GM12878 (cell line): ENCODE measurements around the gene ANKRD40CL. TPM values are rescaled to one million over a fixed set of nuclear protein-coding genes. Genes with fewer than 3 reads are reported as not detected.

Experiments used
- ATAC-seq: fragments of 200-7000 bp; cut with Tn5 transposase; 3 replicates; pipeline ENCODE4 v1.9.1; 2020; ENCODE audit warnings: mild to moderate bottlenecking, moderate library complexity
- BruUV-seq: library from RNA; stranded (reverse); fragments of 400-500 nt; replicated peaks from 2 replicates; lab custom pipeline; 2021; lab: Mats Ljungman, UMichigan
- CTCF ChIA-PET: fragments of 300-600 bp; sonication (Branson Sonifier 250); formaldehyde crosslinking; extraction: SDS; loops from one replicate; lab custom pipeline; 2021; ENCODE audit warnings: inconsistent platforms; lab: Yijun Ruan, JAX
- POLR2A ChIA-PET: fragments of 350-600 bp; formaldehyde crosslinking; extraction: SDS; loops from one replicate; lab custom pipeline; 2021; ENCODE audit warnings: inconsistent platforms; lab: Charles Lee
- RAD21 ChIA-PET: fragments of 300-600 bp; sonication (Branson Sonifier 250); formaldehyde crosslinking; loops from one replicate; lab custom pipeline; 2023; ENCODE audit warnings: antibody characterized with exemption; ENCODE audit not compliant: unreplicated experiment; lab: Charles Lee
- SMC1A ChIA-PET: fragments of 300-600 bp; sonication (Branson Sonifier 250); formaldehyde crosslinking; loops from one replicate; lab custom pipeline; 2023; ENCODE audit not compliant: unreplicated experiment, uncharacterized antibody; lab: Charles Lee
- DNase-seq: peaks from one replicate; pipeline ENCODE4 v3.0.0-alpha.2; 2011; ENCODE audit warnings: low read depth, low spot score
- FAIRE-seq: peaks from 3 replicates; lab custom pipeline; 2011; peaks lifted over from hg19 to GRCh38; lab: Jason Lieb, UNC
- H2AFZ ChIP-seq: 2 replicates; pipeline ENCODE4 v1.6.0; 2011; ENCODE audit warnings: low read depth, low read length, control low read depth; ENCODE audit not compliant: control insufficient read depth
- H3K27ac ChIP-seq: 2 replicates; pipeline ENCODE4 v1.5.1; 2011; ENCODE audit warnings: control low read depth; ENCODE audit not compliant: control insufficient read depth, insufficient read depth
- H3K27me3 ChIP-seq, 2 experiments: replicated peaks in 1 of 2; 2 replicates each; pipeline versions ENCODE4 v1.6.0 to v1.6.1; 2011; ENCODE audit warnings: low read length in 1 of 2; ENCODE audit not compliant: control insufficient read depth in 2 of 2, insufficient read depth in 2 of 2
- H3K36me3 ChIP-seq, 2 experiments: 2 replicates each; pipeline ENCODE4 v1.5.1; 2011; ENCODE audit warnings: low read length in 1 of 2; ENCODE audit not compliant: control insufficient read depth in 2 of 2, insufficient read depth in 2 of 2
- H3K4me1 ChIP-seq: 2 replicates; pipeline ENCODE4 v1.6.1; 2011; ENCODE audit warnings: mild to moderate bottlenecking, low read length, moderate library complexity, mixed read lengths; ENCODE audit not compliant: control insufficient read depth, insufficient read depth
- H3K4me2 ChIP-seq: 2 replicates; pipeline ENCODE4 v1.6.0; 2011; ENCODE audit warnings: control low read depth; ENCODE audit not compliant: control insufficient read depth, insufficient read depth
- H3K4me3 ChIP-seq: fragments of 200-600 bp; sonication (generic); 2 replicates; pipeline ENCODE4 v1.5.1; 2016
- H3K79me2 ChIP-seq: 2 replicates; pipeline ENCODE4 v1.6.0; 2011; ENCODE audit warnings: low read length; ENCODE audit not compliant: control insufficient read depth, insufficient read depth
- H3K9ac ChIP-seq: 2 replicates; pipeline ENCODE4 v1.8.0; 2011; ENCODE audit warnings: low read length, control low read depth, mixed read lengths; ENCODE audit not compliant: control insufficient read depth, insufficient read depth
- H3K9me3 ChIP-seq: replicated peaks from 3 replicates; pipeline ENCODE4 v1.5.1; 2011; ENCODE audit warnings: mild to moderate bottlenecking, low read length; ENCODE audit not compliant: control insufficient read depth, insufficient read depth
- H4K20me1 ChIP-seq: 2 replicates; pipeline ENCODE4 v1.6.0; 2011; ENCODE audit not compliant: control insufficient read depth, insufficient read depth
- CHD2 ChIP-seq: IDR thresholded peaks from 2 replicates; pipeline ENCODE4 v1.6.1; 2011; ENCODE audit warnings: low read depth, low read length, improper control_type of control experiment, borderline replicate concordance
- HDAC6 ChIP-seq: fragments of 200-600 bp; sonication (generic); IDR thresholded peaks from one replicate; pipeline ENCODE4 v1.8.0; 2017; ENCODE audit warnings: antibody characterized with exemption; ENCODE audit not compliant: unreplicated experiment
- PBX3 ChIP-seq: IDR thresholded peaks from 2 replicates; pipeline ENCODE4 v1.6.1; 2011; ENCODE audit warnings: mild to moderate bottlenecking, low read depth, low read length, moderate library complexity; ENCODE audit not compliant: insufficient replicate concordance
- TCF7 ChIP-seq: IDR thresholded peaks from 2 replicates; pipeline ENCODE4 v1.6.1; 2014; ENCODE audit warnings: antibody characterized with exemption, borderline replicate concordance
- ZBTB11 ChIP-seq: fragments of 450-650 bp; formaldehyde crosslinking; IDR thresholded peaks from 2 replicates; pipeline ENCODE4 v1.5.0; 2022; ENCODE audit warnings: mild to moderate bottlenecking, missing genetic modification characterization
- WGBS: methylation state at CpG from one replicate; pipeline ENCODE4 v1.1.6; 2016; ENCODE audit warnings: low lambda C conversion rate; ENCODE audit not compliant: insufficient replicate concordance, insufficient coverage; ENCODE audit errors: missing lambda C conversion rate; 5-methylcytosine and 5-hydroxymethylcytosine counted together
- in situ Hi-C: fragments of 300-500 bp; cut with MboI; formaldehyde crosslinking; loops from 9 replicates; pipeline ENCODE4 v1.14.3; 2018; ENCODE audit warnings: mixed read lengths
- intact Hi-C: fragments of 100-400 bp; cut with micrococcal nuclease; formaldehyde crosslinking; loops from one replicate; pipeline ENCODE4 v1.14.2; 2022; ENCODE audit not compliant: unreplicated experiment
- polyA plus RNA-seq, 11 experiments: library from polyadenylated mRNA; depleted of rRNA in 4 of 11; unstranded in 6 of 11; stranded (reverse) in 5 of 11; fragments of >200 nt; fragmentation: Nextera tagmentation in 4 of 11; fragmentation: Illumina TruSeq in 1 of 11; extraction: Ambion mirVana in 4 of 11; extraction: Trizol in 1 of 11; gene quantifications; 1 replicate in 1 of 11; 2 replicates in 10 of 11; pipeline versions ENCODE4 v1.2.1 to v1.2.3, GENCODE V29; 2011 to 2016; ENCODE audit warnings: inconsistent platforms in 2 of 11, missing spikeins in 2 of 11, low read depth in 1 of 11
- total RNA-seq, 4 experiments: library from RNA; depleted of rRNA in 3 of 4; stranded (reverse); fragments of >200 nt in 3 of 4; fragmentation: Illumina TruSeq in 1 of 4; extraction: Trizol in 1 of 4; gene quantifications; 2 replicates each; pipeline versions ENCODE4 v1.2.1 to v1.2.3, GENCODE V29; 2013 to 2021

The ANKRD40CL gene
- total and polyA plus RNA-seq, 10 of the 15 experiments (the other 5 are each of a cell fraction or from before 2014, with no cell fraction given): not detected

GRCh38 chr17:50798424-50799288 is 31.3 kb upstream of the ANKRD40CL start:
- no peak for DNase-seq
- RAD21 ChIA-PET: no interaction called here
- CTCF ChIA-PET: interaction anchor here (0.9 to 1.1 kb wide), 3 partner anchors 16 to 18 kb away, joined by 3 to 4 read pairs (median 4); no protein-coding TSS in a partner anchor
- H3K9me3 ChIP-seq: no peaks in the 10 kb centered on the region
- H3K79me2 ChIP-seq: no peaks in the 10 kb centered on the region
- no peaks in the 10 kb centered on the region; a peak in 1 of 4 replicates for H3K27me3 ChIP-seq
- intact Hi-C loops: no loop called here
- H4K20me1 ChIP-seq: no peaks in the 10 kb centered on the region
- TF ChIP-seq PBX3: no peak
- no peak for TF ChIP-seq CHD2
- no peak for TF ChIP-seq ZBTB11 (CRISPR knock-in tag)
- no peak for TF ChIP-seq HDAC6
- no peak for TF ChIP-seq TCF7
- POLR2A ChIA-PET: no interaction called here
- no peak overlapping the region for H2AFZ ChIP-seq
- no peaks in the 10 kb centered on the region for H3K4me1 ChIP-seq
- in situ Hi-C loops: no loop called here
- H3K4me2 ChIP-seq: no peak overlapping the region
- SMC1A ChIA-PET: no interaction called here
- FAIRE-seq: no peak
- no peak for ATAC-seq
- H3K9ac ChIP-seq: no peak overlapping the region
- 45% methylated on average over 19 of the region's 19 CpGs for WGBS
- no peaks in the 10 kb centered on the region for H3K36me3 ChIP-seq
- H3K27ac ChIP-seq: no peak overlapping the region
- no TSS peak for BruUV-seq
- H3K4me3 ChIP-seq: no peak overlapping the region
